ENCODE results near the gene TMEM255B.

TMEM255B gene

DNA sequence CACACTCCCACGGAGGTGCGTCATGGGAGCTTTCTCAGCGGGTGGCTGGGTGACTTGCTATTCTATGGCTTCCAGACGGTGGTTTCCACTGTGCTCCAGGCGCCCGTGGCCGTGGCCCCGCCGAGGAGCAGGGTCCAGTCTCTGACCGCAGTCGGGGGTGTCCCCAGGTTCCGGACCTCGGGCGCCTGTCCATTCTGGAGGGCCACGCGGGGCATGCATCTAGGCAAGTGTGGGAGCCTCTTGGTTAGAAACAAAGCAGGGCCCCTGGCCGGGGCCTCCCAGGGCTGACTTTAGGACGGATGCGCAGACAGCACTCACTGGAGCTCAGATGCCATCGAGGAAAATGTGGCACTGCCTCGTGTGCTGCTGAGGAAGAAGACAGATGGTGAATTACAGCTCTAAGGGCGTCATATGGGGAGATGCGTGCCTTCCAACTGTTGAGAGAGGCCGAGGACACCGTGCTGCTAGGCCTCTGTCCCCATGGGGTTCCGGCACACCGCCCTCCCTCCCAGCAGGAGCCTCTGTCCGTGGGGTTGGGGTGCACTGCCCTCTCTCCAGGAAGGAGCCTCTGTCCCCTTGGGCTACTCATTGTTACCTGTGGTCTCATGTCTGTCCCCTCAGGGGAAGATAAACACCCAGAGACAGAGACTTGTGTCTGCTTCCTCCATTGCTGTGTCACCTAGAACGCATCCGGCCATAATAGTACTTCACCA is 38.1 kb downstream of the TMEM255B start:
- DNase-seq (ENCODE audit: low spot score in 2 of 2), result no peak
- Histone ChIP-seq H3K4me3 (no peak overlapping the region), H3K9me3 (no peaks in the 10 kb centered on the region), H3K4me1 (no peaks in the 10 kb centered on the region), H3K36me3 (replicated peaks) (no peaks in the 10 kb centered on the region), H3K27me3 (ENCODE audit: low read depth) (no peaks in the 10 kb centered on the region)
- in situ Hi-C loops (cut with MboI; ENCODE audit: low sequenced_read_pairs), result no loop called here

DNA sequence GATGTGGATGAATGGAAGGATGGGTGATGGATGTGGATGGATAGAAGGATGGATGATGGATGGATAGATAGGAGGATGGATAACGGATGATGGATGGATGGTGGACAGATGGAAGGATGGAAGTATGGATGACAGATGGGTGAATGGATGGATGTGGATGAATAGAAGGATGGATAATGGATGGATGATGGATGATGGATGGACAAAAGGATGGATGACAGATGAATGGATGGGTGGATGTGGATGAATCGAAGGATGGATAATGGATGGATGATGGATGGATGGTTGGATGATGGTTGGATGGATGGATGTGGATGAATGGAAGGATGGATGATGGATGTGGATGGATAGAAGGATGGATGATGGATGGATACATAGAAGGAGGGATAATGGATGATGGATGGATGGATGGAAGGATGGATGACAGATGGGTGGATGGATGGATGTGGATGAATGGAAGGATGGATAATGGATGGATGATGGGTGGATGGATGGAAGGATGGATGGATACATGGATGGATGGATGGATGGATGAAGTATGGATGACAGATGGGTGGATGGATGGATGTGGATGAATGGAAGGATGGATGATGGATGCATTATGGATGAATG is 39.3 kb downstream of the TMEM255B start:
- DNase-seq (ENCODE audit: low spot score in 2 of 2), result no peak

DNA sequence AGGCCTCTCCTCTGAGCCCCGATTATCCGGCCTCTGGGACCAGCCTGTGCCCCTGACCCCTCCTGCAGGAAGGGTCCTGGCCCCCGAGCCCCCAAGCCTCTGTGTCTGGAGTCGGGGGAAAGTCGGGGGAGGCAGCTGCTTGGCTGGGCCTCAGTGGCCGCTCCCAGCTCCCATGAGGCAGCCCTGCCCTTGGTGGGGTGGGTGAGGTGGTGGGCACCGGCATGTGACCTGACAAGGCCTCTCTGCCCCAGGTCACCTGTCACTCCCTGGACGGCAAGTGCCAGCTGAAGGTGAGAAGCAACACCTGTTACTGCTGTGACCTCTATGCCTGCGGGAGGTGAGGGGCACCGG is 41.5 kb downstream of the TMEM255B start:
- H3K4me1 ChIP-seq, result no peaks in the 10 kb centered on the region
- in situ Hi-C loops (cut with MboI; ENCODE audit: low sequenced_read_pairs), result no loop called here
- H3K4me3 ChIP-seq, result no peak overlapping the region
- H3K36me3 ChIP-seq (replicated peaks), result no peaks in the 10 kb centered on the region
- H3K9me3 ChIP-seq, result no peaks in the 10 kb centered on the region
- DNase-seq (ENCODE audit: low spot score in 2 of 2), result no peak
- no peaks in the 10 kb centered on the region for H3K27me3 ChIP-seq (ENCODE audit: low read depth)

More for the DNA sequence above, 39.3 kb downstream of the TMEM255B start:
- H3K36me3 ChIP-seq (replicated peaks), result no peaks in the 10 kb centered on the region
- in situ Hi-C loops (cut with MboI; ENCODE audit: low sequenced_read_pairs), result no loop called here
- H3K4me3 ChIP-seq, result no peak overlapping the region
- no peaks in the 10 kb centered on the region for H3K9me3 ChIP-seq
- no peaks in the 10 kb centered on the region for H3K27me3 ChIP-seq (ENCODE audit: low read depth)
- no peaks in the 10 kb centered on the region for H3K4me1 ChIP-seq

DNA sequence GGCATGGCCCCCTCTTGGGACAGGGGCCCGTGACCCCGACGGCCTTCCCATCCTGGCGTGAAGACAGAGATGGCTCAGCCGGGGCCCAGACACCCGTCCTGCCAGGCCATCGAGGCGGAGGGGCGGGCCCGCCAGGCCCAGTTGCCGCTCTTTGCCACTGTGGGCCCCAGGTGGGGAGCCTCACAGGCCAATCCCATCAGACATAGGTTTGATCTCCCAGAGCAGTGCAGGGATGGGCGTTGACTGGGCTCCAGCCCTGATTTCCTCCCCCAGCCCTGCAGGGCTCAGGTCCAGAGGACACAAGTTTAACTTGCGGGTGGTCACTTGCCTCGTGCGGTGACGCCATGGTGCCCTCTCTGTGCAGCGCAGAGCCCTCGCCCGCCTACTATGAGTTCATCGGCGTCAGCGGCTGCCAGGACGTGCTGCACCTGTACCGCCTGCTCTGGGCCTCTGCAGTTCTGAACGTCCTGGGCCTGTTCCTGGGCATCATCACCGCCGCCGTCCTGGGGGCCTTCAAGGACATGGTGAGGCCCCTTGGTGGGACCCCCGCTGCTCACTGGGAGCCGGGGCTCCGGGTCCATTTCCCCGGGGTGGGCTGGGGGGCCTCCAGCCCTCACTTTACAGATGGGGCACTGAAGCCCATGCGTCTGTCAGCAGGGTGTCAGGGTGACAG is 42.4 kb downstream of the TMEM255B start:
- Histone ChIP-seq H3K4me3 (no peak overlapping the region), H3K36me3 (replicated peaks) (no peaks in the 10 kb centered on the region), H3K27me3 (ENCODE audit: low read depth) (no peaks in the 10 kb centered on the region), H3K4me1 (no peaks in the 10 kb centered on the region), H3K9me3 (no peaks in the 10 kb centered on the region)
- DNase-seq (ENCODE audit: low spot score in 2 of 2), result no peak
- in situ Hi-C loops (cut with MboI; ENCODE audit: low sequenced_read_pairs), result no loop called here

DNA sequence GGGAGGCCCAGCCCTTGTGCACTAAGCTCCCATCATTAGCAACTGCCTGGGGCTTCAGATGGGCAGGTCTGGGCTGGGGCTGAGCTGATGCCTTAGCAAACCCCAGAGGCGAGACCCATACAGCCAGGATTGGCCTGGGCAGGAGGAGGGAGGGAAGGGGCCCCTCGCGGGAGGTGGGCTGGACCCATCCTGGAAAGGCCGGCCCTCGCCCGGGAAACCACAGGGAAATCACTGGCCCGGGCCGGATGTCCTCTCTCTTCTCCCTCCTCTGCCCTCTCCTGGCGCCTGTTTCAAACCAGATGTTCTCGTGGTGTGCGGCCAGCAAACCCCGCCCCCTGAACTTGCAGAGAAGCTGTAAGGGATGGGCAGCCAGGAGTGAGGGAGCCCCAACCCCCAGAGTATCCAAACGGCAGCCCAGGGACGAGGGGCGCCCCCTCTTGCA is 43.1 kb downstream of the TMEM255B start:
- in situ Hi-C loops (cut with MboI; ENCODE audit: low sequenced_read_pairs), result no loop called here
- Histone ChIP-seq H3K9me3 (no peaks in the 10 kb centered on the region), H3K4me3 (no peak overlapping the region), H3K4me1 (no peaks in the 10 kb centered on the region), H3K27me3 (ENCODE audit: low read depth) (no peaks in the 10 kb centered on the region), H3K36me3 (replicated peaks) (no peaks in the 10 kb centered on the region)
- DNase-seq (ENCODE audit: low spot score in 2 of 2), result peak in 1 of 2 experiments; percentile 29

DNA sequence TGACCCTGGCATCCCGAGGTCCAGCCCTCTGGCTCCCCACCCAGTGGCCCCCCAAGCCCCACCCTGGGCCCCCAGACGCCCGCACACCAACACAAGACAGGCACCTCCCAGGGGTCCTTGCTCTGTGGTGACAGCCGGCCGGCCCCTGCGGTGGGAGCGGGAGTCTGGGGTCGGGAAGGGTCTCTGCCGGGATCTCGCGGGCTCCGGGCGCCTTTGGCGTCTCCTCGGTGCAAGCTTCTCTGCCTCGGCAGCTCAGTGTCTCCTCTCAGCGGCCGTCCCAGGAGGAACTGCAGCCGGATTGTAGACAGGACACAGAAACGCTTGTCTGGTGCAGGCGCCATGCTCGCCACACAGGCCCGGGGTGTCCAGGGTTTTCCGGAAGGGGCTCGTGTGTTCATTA is 43.7 kb downstream of the TMEM255B start:
- Histone ChIP-seq H3K36me3 (replicated peaks) (no peaks in the 10 kb centered on the region), H3K4me1 (no peaks in the 10 kb centered on the region), H3K9me3 (peaks cover under 1% of the 10 kb centered on the region; the same call in 1 of the 2 replicates), H3K4me3 (no peak overlapping the region), H3K27me3 (ENCODE audit: low read depth) (no peaks in the 10 kb centered on the region)
- in situ Hi-C loops (cut with MboI; ENCODE audit: low sequenced_read_pairs), result no loop called here
- DNase-seq (ENCODE audit: low spot score in 2 of 2), result no peak

DNA sequence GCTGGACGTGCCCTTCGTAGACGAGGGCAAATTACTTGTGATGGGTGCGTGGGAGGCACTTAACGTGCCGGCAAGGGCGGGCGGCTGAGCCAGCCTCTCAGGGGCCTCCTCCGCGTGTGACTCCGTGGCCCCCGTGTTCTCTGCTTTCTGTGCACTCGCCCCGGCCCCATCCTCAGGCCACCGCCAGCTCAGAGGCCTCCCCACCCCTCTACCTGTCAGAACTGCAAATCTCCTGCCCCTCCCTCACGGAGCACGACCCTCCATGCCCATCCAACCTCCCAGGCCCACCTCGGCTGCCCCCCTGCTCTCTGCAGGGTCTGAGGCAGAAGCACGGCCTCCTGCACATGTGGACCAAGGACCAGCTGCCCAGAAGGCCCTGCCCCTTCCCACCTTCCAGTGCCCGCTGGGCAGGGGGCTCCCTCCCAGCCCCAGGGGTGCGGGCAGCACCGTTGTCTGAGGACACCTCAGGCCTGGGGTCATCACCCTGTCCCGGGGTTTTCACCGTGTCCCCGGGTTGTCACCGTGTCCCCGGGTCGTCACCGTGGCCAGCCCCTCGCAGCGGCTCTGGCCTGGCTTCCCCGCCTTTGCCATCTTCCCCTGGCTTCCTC is 44.5 kb downstream of the TMEM255B start:
- no peaks in the 10 kb centered on the region for H3K27me3 ChIP-seq (ENCODE audit: low read depth)
- no peak for DNase-seq (ENCODE audit: low spot score in 2 of 2)
- H3K4me3 ChIP-seq, result no peak overlapping the region
- in situ Hi-C loops (cut with MboI; ENCODE audit: low sequenced_read_pairs), result no loop called here
- H3K4me1 ChIP-seq, result no peaks in the 10 kb centered on the region
- peaks cover 5% of the 10 kb centered on the region; the same call in 1 of the 2 replicates for H3K9me3 ChIP-seq
- no peaks in the 10 kb centered on the region for H3K36me3 ChIP-seq (replicated peaks)

DNA sequence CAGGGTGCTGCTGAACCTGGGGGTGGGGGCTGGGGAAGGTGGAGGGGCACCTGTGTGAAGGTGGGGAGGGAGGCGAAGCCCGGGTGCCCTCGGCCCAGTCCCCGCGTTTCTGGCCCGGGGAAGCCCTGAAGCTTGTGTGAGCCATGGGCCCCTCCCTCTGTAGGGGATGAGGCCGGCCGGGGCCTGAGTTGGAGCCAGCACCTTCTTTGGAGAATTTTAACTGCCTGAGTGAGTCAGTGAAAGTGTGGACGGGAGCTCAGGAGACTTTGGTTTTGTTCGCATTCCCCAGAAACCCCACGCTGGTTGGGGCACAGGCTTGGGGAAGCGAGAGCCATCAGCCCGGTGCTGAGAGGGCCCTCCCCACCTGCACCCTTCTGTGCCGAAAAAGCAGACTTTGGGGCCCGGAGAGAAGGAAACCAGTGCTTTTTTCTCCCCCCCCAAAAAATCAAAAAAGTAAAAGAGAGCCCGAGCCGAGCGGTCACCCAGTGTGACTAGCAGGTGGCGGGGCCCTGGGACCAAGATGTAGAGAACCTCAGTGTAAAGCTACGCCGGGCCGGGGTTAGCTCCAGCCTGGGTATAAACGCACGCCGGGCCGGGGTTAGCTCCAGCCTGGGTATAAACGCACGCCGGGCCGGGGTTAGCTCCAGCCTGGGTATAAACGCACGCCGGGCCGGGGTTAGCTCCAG is 45.1 kb downstream of the TMEM255B start:
- Histone ChIP-seq H3K9me3 (peaks cover 5% of the 10 kb centered on the region; the same call in 1 of the 2 replicates), H3K4me1 (no peaks in the 10 kb centered on the region), H3K4me3 (no peak overlapping the region), H3K27me3 (ENCODE audit: low read depth) (no peaks in the 10 kb centered on the region), H3K36me3 (replicated peaks) (no peaks in the 10 kb centered on the region)
- in situ Hi-C loops (cut with MboI; ENCODE audit: low sequenced_read_pairs), result no loop called here
- no peak for DNase-seq (ENCODE audit: low spot score in 2 of 2)

DNA sequence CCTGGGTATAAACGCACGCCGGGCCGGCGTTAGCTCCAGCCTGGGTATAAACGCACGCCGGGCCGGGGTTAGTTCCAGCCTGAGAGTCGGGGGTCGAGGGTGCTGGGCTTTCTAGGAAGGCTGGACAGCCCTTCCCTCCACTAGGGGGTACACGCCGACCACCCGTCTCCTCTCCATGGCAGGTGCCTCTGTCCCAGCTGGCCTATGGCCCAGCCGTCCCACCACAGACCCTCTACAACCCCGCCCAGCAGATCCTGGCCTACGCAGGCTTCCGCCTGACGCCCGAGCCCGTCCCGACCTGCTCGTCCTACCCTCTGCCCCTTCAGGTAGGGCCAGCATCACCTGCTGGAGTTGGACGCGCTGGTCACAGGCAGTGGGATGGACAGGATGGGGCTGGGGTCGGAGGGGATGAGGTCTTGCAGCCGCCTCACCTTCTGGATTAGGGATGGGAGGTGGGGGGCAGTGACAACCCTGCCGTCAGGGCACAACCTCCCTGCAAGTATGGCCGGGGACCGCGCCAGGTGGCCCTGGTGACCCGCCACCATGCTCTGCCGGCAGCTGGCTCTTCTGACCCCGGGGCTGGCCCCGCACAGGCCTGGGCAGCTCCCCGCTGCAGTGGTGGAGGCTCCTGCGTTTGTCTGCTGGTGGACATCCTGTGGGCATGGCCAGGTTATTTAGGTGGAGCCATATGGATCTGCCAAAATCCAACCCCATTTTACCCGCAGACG is 45.8 kb downstream of the TMEM255B start:
- no peak for DNase-seq (ENCODE audit: low spot score in 2 of 2)
- H3K36me3 ChIP-seq (replicated peaks), result no peaks in the 10 kb centered on the region
- in situ Hi-C loops (cut with MboI; ENCODE audit: low sequenced_read_pairs), result no loop called here
- H3K4me3 ChIP-seq, result no peak overlapping the region
- H3K9me3 ChIP-seq, result peaks cover 5% of the 10 kb centered on the region; the same call in 1 of the 2 replicates
- no peaks in the 10 kb centered on the region for H3K27me3 ChIP-seq (ENCODE audit: low read depth)
- no peaks in the 10 kb centered on the region for H3K4me1 ChIP-seq

DNA sequence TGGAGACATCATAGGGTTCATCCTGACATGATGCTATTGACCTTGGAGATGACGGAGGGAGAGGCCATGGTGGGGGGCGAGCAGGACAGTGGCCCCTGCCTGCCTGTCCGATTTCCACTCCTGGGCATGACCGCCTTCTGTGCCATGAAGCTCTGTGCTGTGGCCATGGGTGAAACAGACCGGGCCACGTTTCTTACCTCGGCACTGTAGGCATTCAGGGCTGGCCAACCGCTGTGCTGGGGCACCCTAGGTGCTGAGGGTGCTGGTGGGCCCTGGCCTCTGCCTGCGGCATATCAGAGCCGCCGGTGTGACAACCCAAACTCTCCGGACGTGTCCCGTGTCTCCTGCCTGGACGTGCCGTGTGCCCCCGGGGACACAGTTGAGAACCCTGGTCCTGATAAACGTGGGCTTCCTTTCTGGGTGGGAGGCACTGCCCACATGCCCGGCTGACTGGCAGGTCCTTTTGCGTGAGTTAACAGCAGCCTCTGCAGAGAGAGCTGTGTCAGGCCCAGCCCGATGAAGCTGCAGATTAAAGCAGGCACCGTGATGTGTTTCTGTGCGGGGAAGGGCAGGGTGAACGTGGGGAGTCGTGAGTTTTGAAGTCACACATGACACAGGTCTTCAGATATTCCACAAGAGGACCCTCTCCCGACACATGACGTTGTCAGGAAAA is 46.5 kb downstream of the TMEM255B start:
- H3K4me3 ChIP-seq, result no peak overlapping the region
- no peaks in the 10 kb centered on the region for H3K27me3 ChIP-seq (ENCODE audit: low read depth)
- in situ Hi-C loops (cut with MboI; ENCODE audit: low sequenced_read_pairs), result no loop called here
- no peak for DNase-seq (ENCODE audit: low spot score in 2 of 2)
- H3K36me3 ChIP-seq (replicated peaks), result no peaks in the 10 kb centered on the region
- no peaks in the 10 kb centered on the region for H3K4me1 ChIP-seq
- H3K9me3 ChIP-seq, result peaks cover 5% of the 10 kb centered on the region; the same call in 1 of the 2 replicates

DNA sequence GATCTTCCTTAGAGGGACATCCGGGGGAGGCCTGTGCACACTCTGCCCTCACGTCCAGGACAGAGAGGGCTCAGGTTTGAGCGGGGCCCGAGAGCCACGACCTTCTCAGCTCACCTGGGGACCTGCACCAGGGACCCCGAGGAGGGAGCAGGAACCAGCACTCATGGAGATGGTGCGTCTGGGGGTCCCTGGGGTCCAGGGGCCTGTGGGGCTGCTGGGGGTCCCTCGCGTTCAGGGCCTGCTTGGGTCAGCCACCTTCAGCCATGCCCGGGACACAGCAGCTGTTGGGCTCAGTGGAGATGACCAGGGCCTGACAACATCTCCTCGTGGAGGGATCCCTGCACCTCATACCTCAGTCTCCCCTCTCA is 47.1 kb downstream of the TMEM255B start:
- Histone ChIP-seq H3K36me3 (replicated peaks) (no peaks in the 10 kb centered on the region), H3K27me3 (ENCODE audit: low read depth) (no peaks in the 10 kb centered on the region), H3K9me3 (peaks cover 5% of the 10 kb centered on the region; the same call in 1 of the 2 replicates), H3K4me3 (no peak overlapping the region), H3K4me1 (no peaks in the 10 kb centered on the region)
- in situ Hi-C loops (cut with MboI; ENCODE audit: low sequenced_read_pairs), result no loop called here
- DNase-seq (ENCODE audit: low spot score in 2 of 2), result no peak

DNA sequence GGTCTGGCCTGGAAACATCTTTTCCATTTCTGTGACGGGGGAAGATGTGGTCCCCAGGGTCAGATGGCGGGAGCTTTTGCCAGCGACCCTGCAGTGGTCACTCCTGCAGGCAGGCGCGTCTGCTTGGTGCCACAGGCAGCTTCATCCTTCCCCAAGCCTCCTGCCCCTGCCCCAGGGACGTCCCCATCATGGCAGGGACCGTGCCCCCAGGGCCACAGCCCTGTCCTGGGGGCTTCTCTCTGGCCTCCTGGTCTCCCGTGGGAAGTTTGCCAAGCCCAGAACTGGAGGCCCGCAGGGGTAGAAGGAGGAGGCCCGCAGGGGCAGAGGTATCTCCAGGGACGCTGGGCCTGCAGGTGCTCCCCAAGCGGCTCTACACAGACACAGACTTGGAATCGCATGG is 47.5 kb downstream of the TMEM255B start:
- no peaks in the 10 kb centered on the region for H3K27me3 ChIP-seq (ENCODE audit: low read depth)
- in situ Hi-C loops (cut with MboI; ENCODE audit: low sequenced_read_pairs), result no loop called here
- H3K36me3 ChIP-seq (replicated peaks), result no peaks in the 10 kb centered on the region
- peaks cover 5% of the 10 kb centered on the region; the same call in 1 of the 2 replicates for H3K9me3 ChIP-seq
- H3K4me3 ChIP-seq, result no peak overlapping the region
- DNase-seq (ENCODE audit: low spot score in 2 of 2), result no peak
- H3K4me1 ChIP-seq, result no peaks in the 10 kb centered on the region

Data from HAP-1 (cell line).